Germinal center (tissue), 1 donor: ENCODE results near the gene MBD3L1.

Experiments used
- DNase-seq: peaks from one replicate; pipeline ENCODE4 v3.0.0; 2012; ENCODE audit warnings: mixed read lengths, low spot score

MBD3L1 gene

GRCh38 chr19:8832132-8833021, at the start of gene MBD3L1, which contains the start of gene ZNF558:
Gene MBD3L1, plus strand, starts transcription at chr19:8832377. Its CDS starts 10,302 bp downstream, at chr19:8842679.
Gene ZNF558, minus strand, starts transcription at chr19:8832304. Its CDS starts 9,645 bp downstream, at chr19:8822659.
- peak; percentile 98 for DNase-seq

GRCh38 chr19:8794823-8795222, 37.4 kb upstream of the MBD3L1 start:
- no peak for DNase-seq

- DNase-seq: no peak
Observed at GRCh38 chr19:8806661-8807060, 25.5 kb upstream of the MBD3L1 start.

- DNase-seq: no peak
Observed at GRCh38 chr19:8811315-8812172, 20.6 kb upstream of the MBD3L1 start.

GRCh38 chr19:8814176-8814575, 18.0 kb upstream of the MBD3L1 start:
- DNase-seq: no peak

- no peak for DNase-seq
Observed at GRCh38 chr19:8815780-8816179, 16.4 kb upstream of the MBD3L1 start.

GRCh38 chr19:8820234-8820633, 11.9 kb upstream of the MBD3L1 start:
- DNase-seq: no peak

GRCh38 chr19:8821748-8822241, 10.4 kb upstream of the MBD3L1 start:
- DNase-seq: no peak

- no peak for DNase-seq
Observed at GRCh38 chr19:8826371-8826770, 5.8 kb upstream of the MBD3L1 start.

GRCh38 chr19:8827277-8827676, 4.9 kb upstream of the MBD3L1 start:
- DNase-seq: no peak

- no peak for DNase-seq
Observed at GRCh38 chr19:8831373-8831772, 804 bp upstream of the MBD3L1 start.

- no peak for DNase-seq
Observed at GRCh38 chr19:8831832-8832131, 395 bp upstream of the MBD3L1 start.

GRCh38 chr19:8835446-8835845, 3.3 kb downstream of the MBD3L1 start:
- DNase-seq: no peak

- no peak for DNase-seq
Observed at GRCh38 chr19:8835877-8836276, 3.7 kb downstream of the MBD3L1 start.

GRCh38 chr19:8840708-8841107, 8.5 kb downstream of the MBD3L1 start:
- DNase-seq: no peak

GRCh38 chr19:8846819-8847218, 14.6 kb downstream of the MBD3L1 start:
- no peak for DNase-seq

GRCh38 chr19:8849232-8849631, 17.1 kb downstream of the MBD3L1 start:
- no peak for DNase-seq

- no peak for DNase-seq
Observed at GRCh38 chr19:8850488-8850887, 18.3 kb downstream of the MBD3L1 start.

GRCh38 chr19:8858260-8858659, 26.1 kb downstream of the MBD3L1 start:
- DNase-seq: no peak

- no peak for DNase-seq
Observed at GRCh38 chr19:8866344-8866743, 34.2 kb downstream of the MBD3L1 start.

- DNase-seq: no peak
Observed at GRCh38 chr19:8877854-8878705, 45.9 kb downstream of the MBD3L1 start.
